ENCODE data around the gene NDFIP2. TPM values are rescaled to one million over a fixed set of nuclear protein-coding genes. Genes with fewer than 3 reads are reported as not detected.

NDFIP2 gene
- total and polyA plus RNA-seq, 10 of the 15 experiments (the other 5 are each of a cell fraction or from before 2014, with no cell fraction given), result 17.9 to 57.2 (median 30.6) TPM

- POLR2A ChIA-PET, result interaction anchor here (1.6 to 2.6 kb wide), 4 partner anchors 10 to 20 kb away, joined by 4 to 8 read pairs (median 7); no protein-coding TSS in a partner anchor
Measured at GRCh38 chr13:79501538-79502232, 20.7 kb downstream of the NDFIP2 start.

More at GRCh38 chr13:79501538-79502232, 20.7 kb downstream of the NDFIP2 start:
- H3K4me3 ChIP-seq, result no peak overlapping the region
- ATAC-seq, result no peak
- no peaks in the 10 kb centered on the region; the same call in 1 of the 2 replicates for H3K4me1 ChIP-seq (ENCODE audit: control insufficient read depth, insufficient read depth, low read length)
- intact Hi-C loops (cut with micrococcal nuclease; ENCODE audit: unreplicated experiment) (no loop called here), in situ Hi-C loops (cut with MboI) (no loop called here)
- ChIA-PET CTCF (interaction anchor here (1.1 to 2.5 kb wide), 8 partner anchors 10 to 78 kb away, joined by 3 to 14 read pairs (median 7); no protein-coding TSS in a partner anchor), RAD21 (ENCODE audit: unreplicated experiment) (interaction anchor here (0.9 to 1.7 kb wide), 7 partner anchors 8 to 77 kb away, joined by 3 to 9 read pairs (median 4); partner anchors contain the start of gene NDFIP2), SMC1A (ENCODE audit: uncharacterized antibody, unreplicated experiment) (interaction anchor here (0.7 to 6.4 kb wide), 11 partner anchors 9 to 78 kb away, joined by 3 to 61 read pairs (median 9); partner anchors contain the start of gene NDFIP2)
- no peak for FAIRE-seq
- no peaks in the 10 kb centered on the region for H3K9me3 ChIP-seq (replicated peaks; ENCODE audit: control insufficient read depth, insufficient read depth, low read length)
- 90% methylated on average over 7 of the region's 7 CpGs for WGBS (ENCODE audit: insufficient coverage, insufficient replicate concordance, low lambda C conversion rate, missing lambda C conversion rate)
- no peak for DNase-seq (ENCODE audit: low read depth, low spot score)
- H3K4me2 ChIP-seq (ENCODE audit: control insufficient read depth, insufficient read depth), result no peak overlapping the region
- no peaks in the 10 kb centered on the region for H4K20me1 ChIP-seq (ENCODE audit: control insufficient read depth, insufficient read depth)
- peaks cover 1% of the 10 kb centered on the region for H3K79me2 ChIP-seq (ENCODE audit: control insufficient read depth, insufficient read depth, low read length)
- no peaks in the 10 kb centered on the region for H3K27me3 ChIP-seq (replicated peaks in 1 of 2; ENCODE audit: control insufficient read depth in 2 of 2, insufficient read depth in 2 of 2, low read length in 1 of 2)
- no peak overlapping the region for H3K27ac ChIP-seq (ENCODE audit: control insufficient read depth, insufficient read depth)
- H3K9ac ChIP-seq (ENCODE audit: control insufficient read depth, insufficient read depth, low read length), result no peak overlapping the region
- H3K36me3 ChIP-seq (ENCODE audit: control insufficient read depth in 2 of 2, insufficient read depth in 2 of 2, low read length in 1 of 2), result no peaks in the 10 kb centered on the region
- no peak overlapping the region for H2AFZ ChIP-seq (ENCODE audit: control insufficient read depth, low read depth, low read length)
- BruUV-seq (replicated peaks), result no TSS peak
- TF ChIP-seq TARDBP (IDR thresholded peaks at IDR 0.05; ENCODE audit: borderline replicate concordance), result no peak
- no peak for TF ChIP-seq NFXL1 (IDR thresholded peaks at IDR 0.05; ENCODE audit: borderline replicate concordance)
- no peak for TF ChIP-seq NR2F1 (conservative IDR thresholded peaks at IDR 0.05)
- TF ChIP-seq CUX1 (IDR thresholded peaks at IDR 0.05; ENCODE audit: insufficient replicate concordance, low read depth, low read length), result no peak
- no peak for TF ChIP-seq RFX5 (IDR thresholded peaks at IDR 0.05; ENCODE audit: low read depth, low read length)
- TF ChIP-seq RBBP5 (conservative IDR thresholded peaks at IDR 0.05), result no peak
- no peak for TF ChIP-seq SMARCA5 (IDR thresholded peaks at IDR 0.05)
- TF ChIP-seq RUNX3 (IDR thresholded peaks at IDR 0.05; ENCODE audit: low read length), result no peak
- no peak for TF ChIP-seq SMAD1 (IDR thresholded peaks at IDR 0.05; ENCODE audit: low read depth, partially characterized antibody)
- TF ChIP-seq STAT1 (conservative IDR thresholded peaks at IDR 0.05), result no peak
- no peak for TF ChIP-seq CBX3 (IDR thresholded peaks at IDR 0.05; ENCODE audit: borderline replicate concordance, low read depth)
- no peak for TF ChIP-seq PRDM15 (CRISPR knock-in tag; IDR thresholded peaks at IDR 0.05)
